ENCODE results near the gene VRK1.

DNA sequence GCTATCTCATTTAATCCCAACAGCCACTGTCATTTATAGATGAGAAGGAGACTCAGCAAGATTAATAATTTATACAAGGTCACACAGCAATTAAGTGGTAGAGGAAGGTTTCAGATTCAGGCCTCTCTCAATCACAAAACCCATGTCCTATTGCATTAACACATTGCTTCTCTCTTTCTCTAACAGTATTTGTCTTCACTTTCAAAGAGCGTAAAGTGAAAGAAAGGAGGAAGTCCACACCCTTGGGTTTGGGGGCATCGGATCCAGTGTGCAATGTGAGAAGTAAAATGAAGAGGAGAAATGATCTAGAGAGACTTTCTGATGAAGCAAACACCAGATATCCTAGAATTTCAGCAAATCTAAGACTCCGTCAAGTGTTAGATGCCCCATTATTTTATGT is 7.0 kb upstream of the VRK1 start:
- TF ChIP-seq, protein P1, sequence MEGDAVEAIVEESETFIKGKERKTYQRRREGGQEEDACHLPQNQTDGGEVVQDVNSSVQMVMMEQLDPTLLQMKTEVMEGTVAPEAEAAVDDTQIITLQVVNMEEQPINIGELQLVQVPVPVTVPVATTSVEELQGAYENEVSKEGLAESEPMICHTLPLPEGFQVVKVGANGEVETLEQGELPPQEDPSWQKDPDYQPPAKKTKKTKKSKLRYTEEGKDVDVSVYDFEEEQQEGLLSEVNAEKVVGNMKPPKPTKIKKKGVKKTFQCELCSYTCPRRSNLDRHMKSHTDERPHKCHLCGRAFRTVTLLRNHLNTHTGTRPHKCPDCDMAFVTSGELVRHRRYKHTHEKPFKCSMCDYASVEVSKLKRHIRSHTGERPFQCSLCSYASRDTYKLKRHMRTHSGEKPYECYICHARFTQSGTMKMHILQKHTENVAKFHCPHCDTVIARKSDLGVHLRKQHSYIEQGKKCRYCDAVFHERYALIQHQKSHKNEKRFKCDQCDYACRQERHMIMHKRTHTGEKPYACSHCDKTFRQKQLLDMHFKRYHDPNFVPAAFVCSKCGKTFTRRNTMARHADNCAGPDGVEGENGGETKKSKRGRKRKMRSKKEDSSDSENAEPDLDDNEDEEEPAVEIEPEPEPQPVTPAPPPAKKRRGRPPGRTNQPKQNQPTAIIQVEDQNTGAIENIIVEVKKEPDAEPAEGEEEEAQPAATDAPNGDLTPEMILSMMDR (IDR thresholded peaks at IDR 0.05) = no peak
- TF ChIP-seq POLR2A (IDR thresholded peaks at IDR 0.05) (no peak), EP300 (IDR thresholded peaks at IDR 0.05) (no peak), POLR2AphosphoS5 (IDR thresholded peaks at IDR 0.05) (no peak)

Measured in suprapubic skin (tissue), 4 donors.